ENCODE data around the gene ISG15.

DNA sequence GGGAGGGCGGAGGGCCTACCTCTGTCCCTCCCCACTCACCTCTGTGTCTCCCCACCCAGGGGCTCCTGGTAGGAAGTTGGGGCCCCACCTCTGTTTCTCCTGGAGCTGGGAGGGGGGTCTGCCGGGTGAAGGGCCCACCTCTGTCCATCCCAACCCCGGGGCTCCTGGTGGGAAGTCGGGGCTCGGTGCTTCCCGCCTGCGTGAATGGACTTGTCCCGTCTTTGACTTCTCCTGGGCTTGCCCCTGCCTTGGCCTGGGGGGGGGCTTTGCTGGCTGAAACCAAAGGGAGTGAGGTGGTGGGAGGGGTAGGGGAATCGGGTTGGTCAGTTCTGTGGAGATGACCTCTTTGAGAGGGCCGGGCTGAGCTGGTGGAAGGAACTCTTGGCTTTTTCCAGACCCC lies 12.4 kb downstream of the ISG15 start:
- TF ChIP-seq CTCF (IDR thresholded peaks at IDR 0.05 in 8 of 11, conservative IDR thresholded peaks at IDR 0.05 in 3 of 11) = no peak
- no peak for TF ChIP-seq POLR2AphosphoS5 (IDR thresholded peaks at IDR 0.05)
